Epithelial cell of umbilical artery (primary cell): ENCODE results near the gene AKR7A3. TPM values are rescaled to one million over a fixed set of nuclear protein-coding genes. Genes with fewer than 3 reads are reported as not detected.

ENCODE experiments used
- total RNA-seq: library from RNA; depleted of rRNA; stranded (reverse); fragments of >200 nt; gene quantifications from 2 replicates; pipeline ENCODE4 v1.2.3, GENCODE V29; 2014

Gene AKR7A3
- 0.30 TPM in 1 of 2 replicates, not detected in the other for total RNA-seq

DNA sequence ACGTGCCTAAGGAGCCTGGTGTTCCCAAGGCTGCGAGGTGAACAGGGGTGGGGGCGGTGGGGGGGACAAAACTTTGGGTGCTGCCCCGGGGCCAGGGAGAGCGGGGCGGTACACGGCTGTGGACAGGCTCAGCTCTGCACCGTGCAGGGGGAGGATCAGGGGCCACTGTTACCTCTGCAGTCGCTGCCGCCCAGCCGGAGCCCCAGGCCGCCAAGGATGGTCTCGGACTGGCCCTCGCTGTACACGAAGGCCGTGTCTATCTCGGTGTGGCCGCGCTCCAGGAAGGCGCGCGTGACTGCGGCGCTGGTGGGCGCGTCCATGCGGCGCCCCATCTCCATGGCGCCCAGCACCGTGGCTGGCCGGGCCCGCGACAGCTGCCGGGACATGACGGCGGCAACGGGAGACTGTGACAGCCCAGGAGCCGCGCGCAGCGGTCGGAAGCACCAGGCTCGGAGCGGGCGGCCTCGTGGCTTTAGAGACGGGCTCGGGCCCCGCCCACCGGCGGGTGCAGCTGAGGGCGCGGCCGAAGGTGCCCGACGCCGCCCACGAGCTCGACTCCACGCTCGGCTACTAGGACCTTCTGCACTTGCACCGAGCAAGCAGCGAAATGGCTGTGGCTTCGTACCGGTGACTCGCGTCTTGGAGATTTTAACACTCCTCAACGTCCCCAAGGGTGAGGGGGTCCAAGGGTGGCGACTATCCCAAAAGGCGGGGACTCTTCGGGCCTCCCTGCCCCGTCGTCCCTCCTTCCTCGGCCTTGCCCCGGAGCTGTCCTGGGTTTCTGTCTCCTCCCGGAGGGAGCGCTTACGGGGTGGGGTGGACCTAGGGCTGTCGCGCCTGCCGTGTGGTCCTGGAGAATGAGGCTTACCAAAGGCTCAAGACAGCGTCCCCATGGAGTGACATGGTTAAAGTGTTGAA, at the start of gene AKR7A3:
TSS of gene AKR7A3 (minus strand) at position 447 of the 918 bp plus-strand sequence. CDS start at position 386, 61 bp downstream.

DNA sequence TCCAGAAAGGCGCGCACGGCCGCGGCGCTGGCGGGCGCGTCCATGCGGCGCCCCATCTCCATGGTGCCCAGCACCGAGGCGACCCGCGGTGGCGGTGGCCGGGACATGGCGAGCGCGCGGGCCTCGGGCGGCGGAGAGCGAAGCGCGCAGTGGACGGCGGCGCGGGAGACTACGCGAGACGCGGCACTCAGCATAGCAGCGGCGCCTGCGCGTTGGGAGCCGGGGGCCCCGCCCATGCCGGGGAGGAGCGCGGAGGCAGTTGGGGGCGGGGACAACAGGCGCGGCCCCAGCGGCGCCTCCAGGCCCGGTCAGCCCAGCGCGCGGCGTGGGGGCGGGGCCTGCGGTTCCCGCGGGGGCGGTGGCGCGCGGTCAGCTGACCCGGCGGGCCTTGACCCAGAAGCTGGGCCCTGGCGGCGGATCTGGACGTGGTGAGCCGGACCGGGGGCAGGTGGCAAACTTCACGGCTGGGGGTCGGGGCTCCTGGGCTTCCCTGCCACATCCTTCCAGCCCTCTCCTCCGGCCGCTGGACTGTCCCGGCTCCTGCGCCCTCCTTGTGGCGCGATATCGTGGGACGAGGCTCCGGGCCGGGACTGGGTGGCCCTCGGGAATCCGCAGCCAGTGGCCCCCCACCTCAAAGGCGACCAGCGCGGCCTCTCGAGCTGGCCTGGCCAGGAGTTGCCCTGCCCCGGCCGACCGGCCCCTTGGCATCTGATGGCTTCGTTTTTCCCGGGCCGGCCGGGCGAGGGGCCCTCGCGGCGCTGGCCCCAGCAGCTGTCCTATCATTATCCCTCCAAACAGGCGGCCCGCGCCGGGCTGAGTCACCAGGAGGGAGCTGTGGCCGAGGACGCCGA, 23.6 kb upstream of the AKR7A3 start, which contains the start of the genes AKR7A2 and SLC66A1:
TSS of gene AKR7A2 (minus strand) at position 214 of the 851 bp plus-strand sequence. CDS start at position 194, 20 bp downstream.
TSS of gene SLC66A1 (plus strand) at position 396 of the 851 bp plus-strand sequence. CDS start 5,352 bp downstream, outside the sequence.

DNA sequence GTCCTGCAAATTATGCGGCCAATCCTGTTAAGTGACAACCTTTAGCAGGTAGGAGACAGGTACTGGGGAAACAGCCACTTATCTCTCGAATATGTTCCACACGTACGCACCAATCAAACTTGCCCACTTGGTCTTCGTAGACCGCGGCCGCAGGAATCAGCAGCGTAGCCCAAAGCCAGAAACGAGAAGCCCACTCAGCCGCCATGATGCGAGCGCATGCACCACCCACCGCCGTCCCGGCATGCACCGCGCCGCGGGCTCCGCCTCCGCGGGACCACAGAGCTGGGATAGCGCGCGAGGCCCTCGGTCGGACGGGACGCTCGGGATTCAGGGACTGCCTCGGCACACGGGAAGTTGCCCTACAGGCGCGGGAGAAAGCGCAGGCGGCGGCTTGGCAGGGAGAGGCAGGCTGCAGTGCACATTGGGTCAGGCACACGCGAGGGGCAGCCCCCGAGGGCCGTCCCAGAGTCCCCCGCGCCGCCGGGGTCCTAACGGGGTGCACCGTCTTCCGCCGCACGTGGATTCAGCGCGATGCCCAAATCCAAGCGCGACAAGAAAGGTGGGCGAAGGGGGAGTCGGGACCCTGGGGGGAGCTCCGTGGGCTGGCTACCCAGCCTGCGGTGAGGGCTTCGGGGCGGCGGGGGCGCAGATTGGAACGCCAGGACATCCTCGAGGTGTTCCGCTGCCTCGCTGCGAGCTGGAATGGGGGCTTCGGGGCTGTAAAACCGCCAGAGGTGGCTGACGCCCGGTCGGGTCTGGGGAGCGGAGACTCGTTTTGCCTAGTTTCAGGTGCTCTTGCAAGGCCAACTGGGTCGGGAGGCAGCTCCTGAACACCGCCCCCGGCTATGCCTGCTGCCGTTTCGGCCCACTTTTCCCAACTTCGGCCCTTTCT, 37.0 kb downstream of the AKR7A3 start, which contains the start of the genes EMC1 and MRTO4:
TSS of gene EMC1 (minus strand) at position 220 of the 892 bp plus-strand sequence. CDS start at position 205, 15 bp downstream.
TSS of gene MRTO4 (plus strand) at position 501 of the 892 bp plus-strand sequence. CDS start at position 532, 31 bp downstream.

Other genes starting within 250 kb of the AKR7A3 start
- 64.7 and 70.2 TPM in 2 replicates for gene UBR4, start 78.5 kb downstream of the AKR7A3 start, total RNA-seq
- gene EMC1, start 37.2 kb downstream of the AKR7A3 start, total RNA-seq, result 57.5 and 67.3 TPM in 2 replicates
- gene MRTO4, start 37.0 kb downstream of the AKR7A3 start, total RNA-seq, result 41.9 and 45.6 TPM in 2 replicates
- gene AKR7A2, start 23.4 kb upstream of the AKR7A3 start, total RNA-seq, result 67.2 and 77.4 TPM in 2 replicates
- gene SLC66A1, start 23.6 kb upstream of the AKR7A3 start, total RNA-seq, result 13.6 and 16.1 TPM in 2 replicates
- 107 and 118 TPM in 2 replicates for gene CAPZB, start 196.8 kb upstream of the AKR7A3 start, total RNA-seq